ENCODE measurements around the gene ZSWIM2.

The ZSWIM2 gene

DNA sequence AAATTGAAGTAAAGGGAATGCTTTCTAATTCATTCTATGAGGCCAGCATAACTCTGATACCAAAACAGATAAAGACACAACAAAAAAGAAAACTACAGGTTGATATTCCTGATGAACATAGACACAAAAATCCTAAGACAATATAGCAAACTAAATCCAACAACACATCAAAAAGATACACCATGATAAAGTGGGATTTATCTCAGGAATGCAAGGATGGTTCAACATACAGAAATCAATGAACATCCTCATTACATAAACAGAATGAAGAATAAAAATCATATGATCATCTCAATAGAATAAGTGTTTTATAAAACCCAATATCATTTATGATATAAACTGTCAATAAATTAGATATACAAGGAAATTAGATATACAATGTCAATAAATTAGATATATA is 65.7 kb downstream of the ZSWIM2 start:
- Histone ChIP-seq H3K4me3 (ENCODE audit: low read length) (no peak overlapping the region), H3K9me3 (ENCODE audit: control insufficient read depth, insufficient read depth, low read length) (no peaks in the 10 kb centered on the region), H3K27ac (ENCODE audit: low read length) (no peak overlapping the region), H3K36me3 (ENCODE audit: control insufficient read depth, insufficient read depth, low read length) (no peaks in the 10 kb centered on the region), H3K4me1 (ENCODE audit: control insufficient read depth, insufficient read depth, low read length) (no peaks in the 10 kb centered on the region), H3K27me3 (ENCODE audit: control insufficient read depth, insufficient read depth, low read length) (no peaks in the 10 kb centered on the region)
- DNase-seq (ENCODE audit: low read depth, low spot score): no peak

- WGBS (ENCODE audit: insufficient coverage, insufficient read length): no CpG with 5 or more reads among the region's 4 CpGs
Observed at GRCh38 chr2:186780701-186781316, 68.2 kb downstream of the ZSWIM2 start.

More at GRCh38 chr2:186780701-186781316, 68.2 kb downstream of the ZSWIM2 start:
- no peaks in the 10 kb centered on the region for H3K9me3 ChIP-seq (ENCODE audit: control insufficient read depth, insufficient read depth, low read length)
- H3K27me3 ChIP-seq (ENCODE audit: control insufficient read depth, insufficient read depth, low read length): no peaks in the 10 kb centered on the region
- H3K4me1 ChIP-seq (ENCODE audit: control insufficient read depth, insufficient read depth, low read length): no peaks in the 10 kb centered on the region
- H3K4me3 ChIP-seq (ENCODE audit: low read length): no peak overlapping the region
- DNase-seq (ENCODE audit: low read depth, low spot score): peak; percentile 45
- no peaks in the 10 kb centered on the region for H3K36me3 ChIP-seq (ENCODE audit: control insufficient read depth, insufficient read depth, low read length)
- H3K27ac ChIP-seq (ENCODE audit: low read length): no peak overlapping the region

Data from iPS DF 6.9 (cell line).